HG03175 (cell line): Measurements from ENCODE around the gene GINS2.

Source experiments
- ATAC-seq: cut with Tn5 transposase; IDR thresholded peaks from one replicate; pipeline ENCODE4 v1.9.1; 2021; ENCODE audit warnings: mild to moderate bottlenecking, moderate library complexity; ENCODE audit not compliant: unreplicated experiment

The GINS2 gene

DNA sequence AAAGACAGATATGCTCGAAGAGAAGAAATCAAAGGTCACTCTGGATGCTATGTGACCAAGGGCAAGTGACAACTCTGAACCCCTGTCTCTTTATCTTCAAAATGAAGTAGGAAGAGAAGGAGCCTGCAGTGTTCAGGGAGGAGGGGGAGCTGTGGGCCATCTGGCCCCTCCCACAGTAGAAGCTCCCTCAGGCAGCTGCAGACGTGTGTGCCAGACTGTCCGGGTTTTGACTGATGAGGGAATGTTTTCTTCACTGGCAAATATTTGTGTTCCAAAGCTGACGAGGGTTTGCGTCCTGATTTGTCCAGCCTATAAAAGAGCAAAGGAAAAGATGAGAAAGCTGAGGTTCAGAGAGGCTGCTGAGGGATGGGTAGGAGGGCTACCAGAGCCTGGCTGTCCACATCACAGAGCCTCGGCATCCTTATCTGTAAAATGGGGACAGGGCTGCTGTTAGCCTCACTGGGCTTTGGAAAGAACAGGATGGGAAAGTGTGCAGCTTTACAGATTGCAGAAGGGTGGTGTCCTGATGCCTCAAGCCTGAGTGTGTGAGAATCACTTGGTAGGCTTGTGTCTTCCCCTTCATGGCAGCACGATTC is 1.8 kb upstream of the GINS2 start:
- no peak for ATAC-seq

GRCh38 chr16:85689950-85690320 is 1.2 kb upstream of the GINS2 start:
- no peak for ATAC-seq

- ATAC-seq = no peak
Observed at GRCh38 chr16:85689285-85689949, 663 bp upstream of the GINS2 start.

GRCh38 chr16:85687651-85688471 is 893 bp downstream of the GINS2 start:
- ATAC-seq = no peak

DNA sequence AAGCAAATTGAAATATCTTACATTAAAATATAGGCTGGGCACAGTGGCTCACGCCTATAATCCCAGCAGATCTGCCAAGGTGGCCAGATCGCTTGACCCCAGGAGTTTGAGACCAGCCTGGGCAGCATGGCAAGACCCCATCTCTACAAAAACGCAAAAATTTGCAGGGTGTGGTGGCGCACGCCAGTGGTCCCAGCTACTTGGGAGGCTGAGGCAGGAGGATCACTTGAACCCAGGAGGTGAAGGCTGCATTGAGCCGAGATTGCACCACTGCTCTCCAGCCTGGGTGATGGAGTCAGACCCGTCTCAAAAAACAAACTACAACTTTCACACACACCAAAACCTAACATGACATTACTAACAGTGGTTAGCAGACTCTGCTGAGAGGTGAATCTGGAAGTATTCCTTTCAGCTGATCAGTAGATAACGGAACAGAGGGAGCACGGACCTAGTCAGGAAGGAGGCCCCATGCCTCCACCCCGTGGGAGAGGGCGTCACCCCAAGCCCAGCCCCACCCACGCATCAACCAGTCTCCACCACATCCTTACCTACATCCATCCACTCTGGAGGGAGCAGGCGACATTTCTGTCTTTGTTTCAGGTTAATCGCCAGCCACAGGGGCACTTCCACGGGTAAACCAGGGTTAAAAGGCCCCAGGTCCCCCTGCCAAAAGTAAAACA is 1.7 kb downstream of the GINS2 start:
- ATAC-seq = no peak

DNA sequence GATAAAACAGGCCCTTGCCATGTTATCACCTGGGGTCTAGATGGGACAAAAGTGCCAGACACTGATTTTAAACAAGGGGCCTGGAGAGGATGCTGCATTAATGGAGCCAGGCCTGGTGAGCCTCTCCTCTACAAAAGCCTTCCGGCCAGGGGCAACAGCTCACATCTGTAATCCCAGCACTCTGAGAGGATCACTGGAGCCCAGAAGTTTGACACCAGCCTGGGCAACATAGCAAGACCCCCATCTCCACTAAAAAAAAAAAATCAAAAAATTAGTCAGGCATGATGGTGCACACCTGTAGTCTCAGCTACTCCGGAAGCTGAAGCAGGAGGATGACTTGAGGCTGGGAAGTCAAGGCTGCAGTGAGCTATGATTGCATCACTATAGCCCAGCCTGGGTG is 3.5 kb downstream of the GINS2 start:
- ATAC-seq = no peak

- ATAC-seq = no peak
Observed at GRCh38 chr16:85683363-85683762, 5.4 kb downstream of the GINS2 start.

GRCh38 chr16:85682516-85682915 is 6.2 kb downstream of the GINS2 start:
- ATAC-seq = no peak

DNA sequence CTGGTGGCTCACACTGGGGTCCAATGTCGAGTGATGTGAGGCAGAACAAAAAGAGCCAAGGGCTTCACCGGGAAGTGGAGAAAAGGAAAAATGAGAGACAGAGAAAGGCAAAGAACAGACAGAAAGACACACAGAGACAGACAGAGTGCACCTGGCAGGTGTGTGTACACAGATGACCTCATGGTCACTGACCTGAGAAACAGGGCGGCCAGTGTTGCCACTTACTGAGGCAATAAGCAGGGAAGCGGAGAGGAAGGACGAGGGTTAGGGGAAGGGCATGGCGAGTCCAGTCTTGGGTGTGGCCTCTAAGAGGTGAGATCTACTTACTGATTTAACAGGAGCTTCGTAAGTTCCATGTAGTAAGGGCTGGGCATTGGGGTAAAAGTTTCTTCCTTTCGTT is 7.5 kb downstream of the GINS2 start:
- no peak for ATAC-seq

GRCh38 chr16:85680352-85680944 is 8.3 kb downstream of the GINS2 start:
- ATAC-seq = no peak

DNA sequence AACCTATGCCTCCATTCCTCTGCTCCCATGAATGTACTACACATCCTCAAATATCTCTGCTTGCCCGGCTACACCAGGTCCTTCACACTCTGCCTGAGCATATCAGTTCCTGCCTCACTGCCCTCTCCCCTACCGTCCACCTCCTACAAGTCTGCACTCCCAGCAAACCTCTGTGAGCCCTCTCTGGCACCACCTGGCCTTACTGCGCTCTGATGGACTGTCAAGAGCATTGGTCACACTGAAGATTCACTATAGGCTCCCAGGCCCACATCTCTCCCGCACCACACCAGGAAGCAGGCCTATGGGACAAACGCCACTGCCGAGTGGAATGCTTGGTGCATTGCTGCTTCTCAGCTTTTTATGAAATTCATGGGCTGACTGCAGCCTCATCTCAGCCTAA is 8.9 kb downstream of the GINS2 start:
- ATAC-seq = no peak

GRCh38 chr16:85678821-85679220 is 9.9 kb downstream of the GINS2 start:
- ATAC-seq = no peak

- ATAC-seq = no peak
Observed at GRCh38 chr16:85678016-85678415, 10.7 kb downstream of the GINS2 start.

GRCh38 chr16:85677383-85677967 is 11.3 kb downstream of the GINS2 start:
- no peak for ATAC-seq

- no peak for ATAC-seq
Observed at GRCh38 chr16:85676466-85676865, 12.3 kb downstream of the GINS2 start.

GRCh38 chr16:85675251-85675874 is 13.4 kb downstream of the GINS2 start:
- no peak for ATAC-seq

DNA sequence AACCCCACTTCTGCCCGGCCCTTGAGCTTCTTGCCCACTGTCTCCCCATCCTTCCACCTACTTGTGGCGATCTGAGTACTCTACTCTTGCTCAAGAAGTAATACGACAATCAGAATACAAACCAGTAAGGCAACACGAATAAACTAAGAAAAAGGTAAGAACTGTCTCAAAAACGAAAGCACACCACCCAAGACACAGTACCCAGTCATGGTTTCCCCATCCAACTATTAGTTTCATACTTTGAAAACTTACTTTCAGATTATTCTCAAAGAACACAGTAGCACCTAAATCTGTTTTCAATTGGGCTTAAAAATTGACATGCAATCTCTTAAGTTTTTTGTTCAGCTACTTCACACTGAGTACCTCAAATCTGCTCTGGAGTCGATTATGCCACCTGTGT is 13.9 kb downstream of the GINS2 start:
- ATAC-seq = no peak

GRCh38 chr16:85674418-85674755 is 14.4 kb downstream of the GINS2 start:
- no peak for ATAC-seq

GRCh38 chr16:85673529-85674417 is 15.0 kb downstream of the GINS2 start:
- ATAC-seq = no peak

DNA sequence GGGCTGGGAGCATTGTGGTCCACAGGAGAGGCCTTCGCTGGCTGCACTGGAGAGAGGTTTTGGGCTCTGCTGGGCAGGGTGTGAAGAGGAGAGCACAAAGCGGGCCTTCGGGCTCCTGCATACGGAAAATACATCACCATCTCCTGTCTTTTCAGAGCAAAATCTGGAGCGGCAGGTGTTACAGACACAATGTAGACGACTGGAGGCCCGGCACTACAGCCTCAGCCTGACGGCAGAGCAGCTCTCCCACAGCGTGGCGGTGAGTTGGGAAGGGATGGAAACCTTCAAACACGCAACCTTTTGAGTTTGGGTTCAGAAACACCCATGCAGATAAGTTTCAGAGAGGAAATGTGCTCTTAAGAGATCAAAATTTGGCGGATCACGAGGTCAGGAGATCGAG is 17.9 kb downstream of the GINS2 start:
- no peak for ATAC-seq
